H9 (cell line): ENCODE data around the gene COIL. TPM values are rescaled to one million over a fixed set of nuclear protein-coding genes. Genes with fewer than 3 reads are reported as not detected.

ENCODE experiments used
- DNase-seq: peaks from one replicate; pipeline ENCODE4 v3.0.0-alpha.2; 2017
- H2AFZ ChIP-seq: one replicate; pipeline ENCODE4 v1.6.1; 2013; ENCODE audit warnings: mild to moderate bottlenecking, low read length, control low read depth, moderate library complexity
- H2AK5ac ChIP-seq: 2 replicates; pipeline ENCODE4 v1.6.1; 2013; ENCODE audit warnings: low read length, control low read depth, mixed read lengths; ENCODE audit not compliant: insufficient read length
- H2BK120ac ChIP-seq: one replicate; pipeline ENCODE4 v1.6.1; 2013; ENCODE audit warnings: low read depth, mild to moderate bottlenecking, low read length, control low read depth, inconsistent platforms; ENCODE audit not compliant: poor library complexity, severe bottlenecking
- H2BK12ac ChIP-seq: 2 replicates; pipeline ENCODE4 v1.6.1; 2013; ENCODE audit warnings: low read length, control low read depth, mixed read lengths, low read depth; ENCODE audit not compliant: insufficient read length
- H2BK15ac ChIP-seq: 2 replicates; pipeline ENCODE4 v1.6.1; 2013; ENCODE audit warnings: low read depth, low read length, control low read depth
- H2BK20ac ChIP-seq: one replicate; pipeline ENCODE4 v1.6.1; 2013; ENCODE audit warnings: low read depth, mild to moderate bottlenecking, low read length, control low read depth, inconsistent platforms; ENCODE audit not compliant: poor library complexity, severe bottlenecking
- H2BK5ac ChIP-seq: 2 replicates; pipeline ENCODE4 v1.6.1; 2013; ENCODE audit warnings: low read length, control low read depth, mixed read lengths; ENCODE audit not compliant: insufficient read length
- H3K14ac ChIP-seq: 2 replicates; pipeline ENCODE4 v1.6.1; 2013; ENCODE audit warnings: low read length, control low read depth; ENCODE audit not compliant: insufficient read depth
- H3K18ac ChIP-seq: 2 replicates; pipeline ENCODE4 v1.6.1; 2013; ENCODE audit warnings: low read depth, mild to moderate bottlenecking, mixed read lengths, low read length, control low read depth; ENCODE audit not compliant: insufficient read length
- H3K23ac ChIP-seq: 2 replicates; pipeline ENCODE4 v1.6.1; 2013; ENCODE audit warnings: low read length, control low read depth, mixed read lengths, low read depth; ENCODE audit not compliant: insufficient read length
- H3K23me2 ChIP-seq: 2 replicates; pipeline ENCODE4 v1.6.1; 2013; ENCODE audit warnings: low read depth, mild to moderate bottlenecking, mixed read lengths, low read length, control low read depth; ENCODE audit not compliant: insufficient read length, poor library complexity, severe bottlenecking
- H3K27ac ChIP-seq: 2 replicates; pipeline ENCODE4 v1.5.1; 2013; ENCODE audit warnings: low read length, control low read depth, mixed read lengths, low read depth; ENCODE audit not compliant: insufficient read length
- H3K27me3 ChIP-seq: 2 replicates; pipeline ENCODE4 v1.6.1; 2013; ENCODE audit warnings: low read length, control low read depth, inconsistent platforms; ENCODE audit not compliant: insufficient read depth
- H3K4ac ChIP-seq: 2 replicates; pipeline ENCODE4 v1.6.1; 2013; ENCODE audit warnings: low read depth, mild to moderate bottlenecking, control low read depth, inconsistent platforms, low read length, moderate library complexity
- H3K4me1 ChIP-seq: 2 replicates; pipeline ENCODE4 v1.6.1; 2013; ENCODE audit warnings: low read length, control low read depth, inconsistent platforms; ENCODE audit not compliant: insufficient read depth
- H3K4me2 ChIP-seq: 2 replicates; pipeline ENCODE4 v1.6.1; 2013; ENCODE audit warnings: low read length, control low read depth, mixed read lengths; ENCODE audit not compliant: insufficient read length, insufficient read depth
- H3K56ac ChIP-seq: 2 replicates; pipeline ENCODE4 v1.6.1; 2013; ENCODE audit warnings: low read depth, mild to moderate bottlenecking, mixed read lengths, low read length, control low read depth; ENCODE audit not compliant: insufficient read length
- H3K79me1 ChIP-seq: 2 replicates; pipeline ENCODE4 v1.6.1; 2013; ENCODE audit warnings: low read depth, mild to moderate bottlenecking, moderate library complexity, low read length, control low read depth, inconsistent platforms; ENCODE audit not compliant: insufficient read depth, poor library complexity, severe bottlenecking
- H3K79me2 ChIP-seq: 2 replicates; pipeline ENCODE4 v1.6.1; 2013; ENCODE audit warnings: low read length, control low read depth, inconsistent platforms; ENCODE audit not compliant: insufficient read depth
- H3K9ac ChIP-seq: 2 replicates; pipeline ENCODE4 v1.6.1; 2013; ENCODE audit warnings: low read length, control low read depth, mixed read lengths; ENCODE audit not compliant: insufficient read length; ENCODE audit errors: extremely low read depth
- H3K9me3 ChIP-seq: one replicate; pipeline ENCODE4 v1.6.1; 2013; ENCODE audit warnings: low read depth, low read length, inconsistent platforms; ENCODE audit not compliant: control insufficient read depth
- H3T11ph ChIP-seq: one replicate; pipeline ENCODE4 v1.6.1; 2013; ENCODE audit warnings: mild to moderate bottlenecking, low read length, control low read depth, inconsistent platforms
- H4K20me1 ChIP-seq: one replicate; pipeline ENCODE4 v1.6.1; 2013; ENCODE audit not compliant: control insufficient read depth, insufficient read length, insufficient read depth
- H4K5ac ChIP-seq: 2 replicates; pipeline ENCODE4 v1.6.1; 2013; ENCODE audit warnings: low read depth, mild to moderate bottlenecking, mixed read lengths, low read length, control low read depth; ENCODE audit not compliant: insufficient read length
- H4K8ac ChIP-seq: replicated peaks from 2 replicates; pipeline ENCODE4 v1.6.1; 2013; ENCODE audit warnings: low read length, control low read depth, mixed read lengths, low read depth; ENCODE audit not compliant: insufficient read length
- H4K91ac ChIP-seq: 2 replicates; pipeline ENCODE4 v1.6.1; 2013; ENCODE audit warnings: low read depth, mild to moderate bottlenecking, moderate library complexity, mixed read lengths, low read length, control low read depth; ENCODE audit not compliant: insufficient read length
- H3K27ac Mint-ChIP-seq, 3 experiments: 2 replicates in 2 of 3; 3 replicates in 1 of 3; pipeline ENCODE4 v1.8.0; 2020 to 2021; ENCODE audit warnings: mixed read lengths in 3 of 3, mild to moderate bottlenecking in 1 of 3, moderate library complexity in 1 of 3
- H3K27me3 Mint-ChIP-seq: 2 replicates; pipeline ENCODE4 v1.8.0; 2021; ENCODE audit warnings: low read depth, mild to moderate bottlenecking, moderate library complexity, mixed read lengths
- H3K36me3 Mint-ChIP-seq, 3 experiments: 2 replicates in 2 of 3; 3 replicates in 1 of 3; pipeline ENCODE4 v1.8.0; 2020 to 2021; ENCODE audit warnings: low read depth in 3 of 3, mixed read lengths in 3 of 3; ENCODE audit not compliant: insufficient read depth in 1 of 3
- H3K4me1 Mint-ChIP-seq, 2 experiments: 2 replicates each; pipeline ENCODE4 v1.8.0; 2020; ENCODE audit warnings: mixed read lengths in 2 of 2
- H3K4me3 Mint-ChIP-seq, 2 experiments: 2 replicates in 1 of 2; 3 replicates in 1 of 2; pipeline ENCODE4 v1.8.0; 2020 to 2021; ENCODE audit warnings: mild to moderate bottlenecking in 2 of 2, mixed read lengths in 2 of 2, moderate library complexity in 1 of 2
- H3K9me3 Mint-ChIP-seq, 2 experiments: 2 replicates in 1 of 2; 3 replicates in 1 of 2; pipeline ENCODE4 v1.8.0; 2020; ENCODE audit warnings: mild to moderate bottlenecking in 2 of 2, mixed read lengths in 2 of 2, moderate library complexity in 1 of 2
- CTCF ChIP-seq: fragments of 200-600 bp; sonication (generic); conservative IDR thresholded peaks from 3 replicates; pipeline ENCODE4 v1.8.0; 2021; ENCODE audit warnings: antibody characterized with exemption, mild to moderate bottlenecking
- WGBS: extraction: QIAGEN DNeasy Blood & Tissue Kit; methylation state at CpG from one replicate; pipeline ENCODE4 v1.1.7; 2013; ENCODE audit warnings: missing lambda C conversion rate, low lambda C conversion rate, mixed read lengths; ENCODE audit not compliant: insufficient read length; ENCODE audit errors: extremely low coverage; 5-methylcytosine and 5-hydroxymethylcytosine counted together
- total RNA-seq: library from RNA; stranded (reverse); gene quantifications from 2 replicates; pipeline ENCODE4 v1.2.1, GENCODE V29; 2021

COIL gene
- total RNA-seq, 1 experiment from 2014 or later: 21.5 TPM

- H3K9ac ChIP-seq: no peak overlapping the region
- H3K79me1 ChIP-seq: no peaks in the 10 kb centered on the region
- H3K36me3 Mint-ChIP-seq: peaks cover 11 to 35% (median 22%) of the 10 kb centered on the region in 3 experiments
- no peak overlapping the region for H2BK12ac ChIP-seq
- no peak overlapping the region for H3K4me2 ChIP-seq
- peaks cover 21% of the 10 kb centered on the region for H3K23me2 ChIP-seq
- no peak overlapping the region for H3K27ac ChIP-seq
- H2AFZ ChIP-seq: no peak overlapping the region
- H3T11ph ChIP-seq: no peak overlapping the region
- peaks cover 0 to 3% of the 10 kb centered on the region in 2 experiments; a peak in 1 of 5 replicates for H3K9me3 Mint-ChIP-seq
- TF ChIP-seq CTCF: no peak
- no peak overlapping the region for H4K8ac ChIP-seq
- H3K9me3 ChIP-seq: no peaks in the 10 kb centered on the region
- H3K27me3 Mint-ChIP-seq: peaks cover 23% of the 10 kb centered on the region
- H3K23ac ChIP-seq: no peak overlapping the region
- H3K14ac ChIP-seq: no peak overlapping the region
- H3K4me1 Mint-ChIP-seq: peaks cover 14 to 18% of the 10 kb centered on the region in 2 experiments
- H2BK20ac ChIP-seq: no peak overlapping the region
- H4K91ac ChIP-seq: no peak overlapping the region
- no CpG with 5 or more reads among the region's 7 CpGs for WGBS
- no peak overlapping the region for H3K27ac Mint-ChIP-seq
- H2AK5ac ChIP-seq: no peak overlapping the region
- no peak overlapping the region for H3K4me3 Mint-ChIP-seq
- H4K5ac ChIP-seq: no peak overlapping the region
- H3K27me3 ChIP-seq: peaks cover 2% of the 10 kb centered on the region; the same call in 1 of the 2 replicates
- H2BK5ac ChIP-seq: no peak overlapping the region
- no peaks in the 10 kb centered on the region; the same call in 1 of the 2 replicates for H3K4me1 ChIP-seq
- no peak overlapping the region for H3K18ac ChIP-seq
- H2BK120ac ChIP-seq: no peak overlapping the region
- no peaks in the 10 kb centered on the region; the same call in 1 of the 2 replicates for H3K79me2 ChIP-seq
- H3K4ac ChIP-seq: no peak overlapping the region
- no peak overlapping the region for H3K56ac ChIP-seq
- no peak for DNase-seq
- H4K20me1 ChIP-seq: no peaks in the 10 kb centered on the region
- no peak overlapping the region for H2BK15ac ChIP-seq
Measured at GRCh38 chr17:56910509-56911235, 50.2 kb downstream of the COIL start.
